GM12878 (cell line): ENCODE results near the gene MAZ. TPM values are rescaled to one million over a fixed set of nuclear protein-coding genes. Genes with fewer than 3 reads are reported as not detected.
A peak's percentile ranks its signal among the peaks of the same experiment; 100 is the strongest.

Source experiments
- ATF2 ChIP-seq: IDR thresholded peaks from 2 replicates; pipeline ENCODE4 v1.6.1; 2012; ENCODE audit warnings: low read length, inconsistent platforms
- BCL11A ChIP-seq: IDR thresholded peaks from 2 replicates; pipeline ENCODE4 v1.6.1; 2011; ENCODE audit warnings: low read depth, low read length
- DPF2 ChIP-seq: fragments of 450-650 bp; IDR thresholded peaks from 2 replicates; pipeline ENCODE4 v1.6.1; 2017; ENCODE audit warnings: mild to moderate bottlenecking
- FOS ChIP-seq: IDR thresholded peaks from 3 replicates; pipeline ENCODE4 v1.6.1; 2011; ENCODE audit warnings: borderline replicate concordance; ENCODE audit not compliant: insufficient read length; ENCODE audit errors: extremely low read depth
- IKZF1 ChIP-seq: fragments of 450-650 bp; conservative IDR thresholded peaks from 2 replicates; pipeline ENCODE4 v1.6.1; 2017; ENCODE audit warnings: antibody characterized with exemption, mild to moderate bottlenecking
- KLF5 ChIP-seq: fragments of 450-650 bp; IDR thresholded peaks from 2 replicates; pipeline ENCODE4 v1.6.1; 2014; ENCODE audit warnings: mild to moderate bottlenecking; ENCODE audit not compliant: partially characterized antibody
- MAX ChIP-seq: IDR thresholded peaks from 2 replicates; pipeline ENCODE4 v1.6.1; 2012; ENCODE audit warnings: low read depth, low read length, improper control_type of control experiment
- MEF2A ChIP-seq: IDR thresholded peaks from 2 replicates; pipeline ENCODE4 v1.6.1; 2011; ENCODE audit warnings: low read depth, mild to moderate bottlenecking, low read length, moderate library complexity; ENCODE audit not compliant: insufficient read depth
- NR2F1 ChIP-seq: fragments of 450-650 bp; conservative IDR thresholded peaks from 2 replicates; pipeline ENCODE4 v1.6.1; 2017; ENCODE audit warnings: mild to moderate bottlenecking
- NRF1 ChIP-seq: conservative IDR thresholded peaks from 2 replicates; pipeline ENCODE4 v1.6.1; 2011; ENCODE audit warnings: mild to moderate bottlenecking, low read depth, low read length, improper control_type of control experiment
- RBBP5 ChIP-seq: fragments of 200-600 bp; sonication (generic); conservative IDR thresholded peaks from 2 replicates; pipeline ENCODE4 v1.6.1; 2016
- RFX5 ChIP-seq: IDR thresholded peaks from 2 replicates; pipeline ENCODE4 v1.6.1; 2011; ENCODE audit warnings: low read depth, low read length, improper control_type of control experiment
- SIN3A ChIP-seq: IDR thresholded peaks from 2 replicates; pipeline ENCODE4 v1.6.1; 2012; ENCODE audit warnings: low read depth, low read length, improper control_type of control experiment
- SKIL ChIP-seq: fragments of 450-650 bp; IDR thresholded peaks from 2 replicates; pipeline ENCODE4 v1.6.1; 2017; ENCODE audit warnings: mild to moderate bottlenecking, low read depth, inconsistent platforms; ENCODE audit not compliant: poor library complexity, severe bottlenecking
- STAT1 ChIP-seq: fragments of 450-650 bp; conservative IDR thresholded peaks from 2 replicates; pipeline ENCODE4 v1.6.1; 2014; ENCODE audit warnings: antibody characterized with exemption, mild to moderate bottlenecking
- TAF1 ChIP-seq: IDR thresholded peaks from 2 replicates; pipeline ENCODE4 v1.6.1; 2011; ENCODE audit warnings: mild to moderate bottlenecking, low read depth, low read length, borderline replicate concordance
- TCF3 ChIP-seq: IDR thresholded peaks from 2 replicates; pipeline ENCODE4 v1.6.1; 2012; ENCODE audit warnings: low read depth, mild to moderate bottlenecking, low read length, borderline replicate concordance; ENCODE audit not compliant: insufficient read depth
- YY1 ChIP-seq: IDR thresholded peaks from 2 replicates; pipeline ENCODE4 v1.6.1; 2011; ENCODE audit warnings: low read depth, mild to moderate bottlenecking, low read length
- ZBTB33 ChIP-seq: fragments of 450-650 bp; IDR thresholded peaks from 2 replicates; pipeline ENCODE4 v1.6.1; 2017; ENCODE audit warnings: mild to moderate bottlenecking
- ZNF592 ChIP-seq: fragments of 450-650 bp; IDR thresholded peaks from 2 replicates; pipeline ENCODE4 v1.6.1; 2017; ENCODE audit warnings: mild to moderate bottlenecking, moderate library complexity
- ZZZ3 ChIP-seq: IDR thresholded peaks from 2 replicates; pipeline ENCODE4 v1.6.1; 2011; ENCODE audit warnings: low read depth; ENCODE audit not compliant: control insufficient read depth, insufficient read length
- polyA plus RNA-seq, 11 experiments: library from polyadenylated mRNA; depleted of rRNA in 4 of 11; unstranded in 6 of 11; stranded (reverse) in 5 of 11; fragments of >200 nt; fragmentation: Nextera tagmentation in 4 of 11; fragmentation: Illumina TruSeq in 1 of 11; extraction: Ambion mirVana in 4 of 11; extraction: Trizol in 1 of 11; gene quantifications; 1 replicate in 1 of 11; 2 replicates in 10 of 11; pipeline versions ENCODE4 v1.2.1 to v1.2.3, GENCODE V29; 2011 to 2016; ENCODE audit warnings: inconsistent platforms in 2 of 11, missing spikeins in 2 of 11, low read depth in 1 of 11
- total RNA-seq, 4 experiments: library from RNA; depleted of rRNA in 3 of 4; stranded (reverse); fragments of >200 nt in 3 of 4; fragmentation: Illumina TruSeq in 1 of 4; extraction: Trizol in 1 of 4; gene quantifications; 2 replicates each; pipeline versions ENCODE4 v1.2.1 to v1.2.3, GENCODE V29; 2013 to 2021

Gene MAZ
- total and polyA plus RNA-seq, 10 of the 15 experiments (the other 5 are each of a cell fraction or from before 2014, with no cell fraction given), result 23.9 to 309 (median 116) TPM

GRCh38 chr16:29790183-29790948, 16.0 kb upstream of the MAZ start, which contains the start of gene KIF22 (continued):
- 0 out of 2 replicates have a peak, but pooled peaks have one; percentile 59 for TF ChIP-seq STAT1
- peak; percentile 95 for TF ChIP-seq NRF1
- peak; percentile 98 for TF ChIP-seq YY1
- no peak for TF ChIP-seq RBBP5
- TF ChIP-seq ZNF592, result no peak
- TF ChIP-seq ZZZ3, result no peak
- TF ChIP-seq IKZF1, result peak; percentile 91
- peak; percentile 80; the same call in 1 of the 2 replicates for TF ChIP-seq TAF1
- 0 out of 2 replicates have a peak, but pooled peaks have one; percentile 51 for TF ChIP-seq TCF3
- TF ChIP-seq ATF2, result no peak
- TF ChIP-seq BCL11A, result no peak
- no peak; the same call in 1 of the 2 replicates for TF ChIP-seq MAX
- no peak; the same call in 1 of the 2 replicates for TF ChIP-seq RFX5
- TF ChIP-seq ZBTB33, result no peak
- peak; percentile 97 for TF ChIP-seq SIN3A
- no peak for TF ChIP-seq FOS
- TF ChIP-seq MEF2A, result 0 out of 2 replicates have a peak, but pooled peaks have one; percentile 42
- TF ChIP-seq KLF5, result peak; percentile 53
- TF ChIP-seq NR2F1, result no peak
- no peak; the same call in none of the 2 replicates for TF ChIP-seq DPF2
- no peak for TF ChIP-seq SKIL
